ENCODE measurements around the gene SORL1.

- TF ChIP-seq EZH2 (IDR thresholded peaks at IDR 0.05; ENCODE audit: insufficient read depth, poor library complexity, severe bottlenecking) = no peak
- no peak for TF ChIP-seq EZH2phosphoT487 (IDR thresholded peaks at IDR 0.05; ENCODE audit: insufficient read depth, low read depth)
These were observed 144.4 kb downstream of the SORL1 start for GRCh38 chr11:121596195-121597155.

Data from GM23248 (cell line).